H9 (cell line): ENCODE measurements around the gene UBE2D3. TPM values are rescaled to one million over a fixed set of nuclear protein-coding genes. Genes with fewer than 3 reads are reported as not detected.

Experiments used
- DNase-seq: peaks from one replicate; pipeline ENCODE4 v3.0.0-alpha.2; 2017
- H2AFZ ChIP-seq: one replicate; pipeline ENCODE4 v1.6.1; 2013; ENCODE audit warnings: mild to moderate bottlenecking, low read length, control low read depth, moderate library complexity
- H2AK5ac ChIP-seq: 2 replicates; pipeline ENCODE4 v1.6.1; 2013; ENCODE audit warnings: low read length, control low read depth, mixed read lengths; ENCODE audit not compliant: insufficient read length
- H2BK120ac ChIP-seq: one replicate; pipeline ENCODE4 v1.6.1; 2013; ENCODE audit warnings: low read depth, mild to moderate bottlenecking, low read length, control low read depth, inconsistent platforms; ENCODE audit not compliant: poor library complexity, severe bottlenecking
- H2BK12ac ChIP-seq: 2 replicates; pipeline ENCODE4 v1.6.1; 2013; ENCODE audit warnings: low read length, control low read depth, mixed read lengths, low read depth; ENCODE audit not compliant: insufficient read length
- H2BK15ac ChIP-seq: 2 replicates; pipeline ENCODE4 v1.6.1; 2013; ENCODE audit warnings: low read depth, low read length, control low read depth
- H2BK20ac ChIP-seq: one replicate; pipeline ENCODE4 v1.6.1; 2013; ENCODE audit warnings: low read depth, mild to moderate bottlenecking, low read length, control low read depth, inconsistent platforms; ENCODE audit not compliant: poor library complexity, severe bottlenecking
- H2BK5ac ChIP-seq: 2 replicates; pipeline ENCODE4 v1.6.1; 2013; ENCODE audit warnings: low read length, control low read depth, mixed read lengths; ENCODE audit not compliant: insufficient read length
- H3K14ac ChIP-seq: 2 replicates; pipeline ENCODE4 v1.6.1; 2013; ENCODE audit warnings: low read length, control low read depth; ENCODE audit not compliant: insufficient read depth
- H3K18ac ChIP-seq: 2 replicates; pipeline ENCODE4 v1.6.1; 2013; ENCODE audit warnings: low read depth, mild to moderate bottlenecking, mixed read lengths, low read length, control low read depth; ENCODE audit not compliant: insufficient read length
- H3K23ac ChIP-seq: 2 replicates; pipeline ENCODE4 v1.6.1; 2013; ENCODE audit warnings: low read length, control low read depth, mixed read lengths, low read depth; ENCODE audit not compliant: insufficient read length
- H3K23me2 ChIP-seq: 2 replicates; pipeline ENCODE4 v1.6.1; 2013; ENCODE audit warnings: low read depth, mild to moderate bottlenecking, mixed read lengths, low read length, control low read depth; ENCODE audit not compliant: insufficient read length, poor library complexity, severe bottlenecking
- H3K27ac ChIP-seq: 2 replicates; pipeline ENCODE4 v1.5.1; 2013; ENCODE audit warnings: low read length, control low read depth, mixed read lengths, low read depth; ENCODE audit not compliant: insufficient read length
- H3K27me3 ChIP-seq: 2 replicates; pipeline ENCODE4 v1.6.1; 2013; ENCODE audit warnings: low read length, control low read depth, inconsistent platforms; ENCODE audit not compliant: insufficient read depth
- H3K4ac ChIP-seq: 2 replicates; pipeline ENCODE4 v1.6.1; 2013; ENCODE audit warnings: low read depth, mild to moderate bottlenecking, control low read depth, inconsistent platforms, low read length, moderate library complexity
- H3K4me1 ChIP-seq: 2 replicates; pipeline ENCODE4 v1.6.1; 2013; ENCODE audit warnings: low read length, control low read depth, inconsistent platforms; ENCODE audit not compliant: insufficient read depth
- H3K4me2 ChIP-seq: 2 replicates; pipeline ENCODE4 v1.6.1; 2013; ENCODE audit warnings: low read length, control low read depth, mixed read lengths; ENCODE audit not compliant: insufficient read length, insufficient read depth
- H3K56ac ChIP-seq: 2 replicates; pipeline ENCODE4 v1.6.1; 2013; ENCODE audit warnings: low read depth, mild to moderate bottlenecking, mixed read lengths, low read length, control low read depth; ENCODE audit not compliant: insufficient read length
- H3K79me1 ChIP-seq: 2 replicates; pipeline ENCODE4 v1.6.1; 2013; ENCODE audit warnings: low read depth, mild to moderate bottlenecking, moderate library complexity, low read length, control low read depth, inconsistent platforms; ENCODE audit not compliant: insufficient read depth, poor library complexity, severe bottlenecking
- H3K79me2 ChIP-seq: 2 replicates; pipeline ENCODE4 v1.6.1; 2013; ENCODE audit warnings: low read length, control low read depth, inconsistent platforms; ENCODE audit not compliant: insufficient read depth
- H3K9ac ChIP-seq: 2 replicates; pipeline ENCODE4 v1.6.1; 2013; ENCODE audit warnings: low read length, control low read depth, mixed read lengths; ENCODE audit not compliant: insufficient read length; ENCODE audit errors: extremely low read depth
- H3K9me3 ChIP-seq: one replicate; pipeline ENCODE4 v1.6.1; 2013; ENCODE audit warnings: low read depth, low read length, inconsistent platforms; ENCODE audit not compliant: control insufficient read depth
- H3T11ph ChIP-seq: one replicate; pipeline ENCODE4 v1.6.1; 2013; ENCODE audit warnings: mild to moderate bottlenecking, low read length, control low read depth, inconsistent platforms
- H4K20me1 ChIP-seq: one replicate; pipeline ENCODE4 v1.6.1; 2013; ENCODE audit not compliant: control insufficient read depth, insufficient read length, insufficient read depth
- H4K5ac ChIP-seq: 2 replicates; pipeline ENCODE4 v1.6.1; 2013; ENCODE audit warnings: low read depth, mild to moderate bottlenecking, mixed read lengths, low read length, control low read depth; ENCODE audit not compliant: insufficient read length
- H4K8ac ChIP-seq: replicated peaks from 2 replicates; pipeline ENCODE4 v1.6.1; 2013; ENCODE audit warnings: low read length, control low read depth, mixed read lengths, low read depth; ENCODE audit not compliant: insufficient read length
- H4K91ac ChIP-seq: 2 replicates; pipeline ENCODE4 v1.6.1; 2013; ENCODE audit warnings: low read depth, mild to moderate bottlenecking, moderate library complexity, mixed read lengths, low read length, control low read depth; ENCODE audit not compliant: insufficient read length
- H3K27ac Mint-ChIP-seq, 3 experiments: 2 replicates in 2 of 3; 3 replicates in 1 of 3; pipeline ENCODE4 v1.8.0; 2020 to 2021; ENCODE audit warnings: mixed read lengths in 3 of 3, mild to moderate bottlenecking in 1 of 3, moderate library complexity in 1 of 3
- H3K27me3 Mint-ChIP-seq: 2 replicates; pipeline ENCODE4 v1.8.0; 2021; ENCODE audit warnings: low read depth, mild to moderate bottlenecking, moderate library complexity, mixed read lengths
- H3K36me3 Mint-ChIP-seq, 3 experiments: 2 replicates in 2 of 3; 3 replicates in 1 of 3; pipeline ENCODE4 v1.8.0; 2020 to 2021; ENCODE audit warnings: low read depth in 3 of 3, mixed read lengths in 3 of 3; ENCODE audit not compliant: insufficient read depth in 1 of 3
- H3K4me1 Mint-ChIP-seq, 2 experiments: 2 replicates each; pipeline ENCODE4 v1.8.0; 2020; ENCODE audit warnings: mixed read lengths in 2 of 2
- H3K4me3 Mint-ChIP-seq, 2 experiments: 2 replicates in 1 of 2; 3 replicates in 1 of 2; pipeline ENCODE4 v1.8.0; 2020 to 2021; ENCODE audit warnings: mild to moderate bottlenecking in 2 of 2, mixed read lengths in 2 of 2, moderate library complexity in 1 of 2
- H3K9me3 Mint-ChIP-seq, 2 experiments: 2 replicates in 1 of 2; 3 replicates in 1 of 2; pipeline ENCODE4 v1.8.0; 2020; ENCODE audit warnings: mild to moderate bottlenecking in 2 of 2, mixed read lengths in 2 of 2, moderate library complexity in 1 of 2
- WGBS: extraction: QIAGEN DNeasy Blood & Tissue Kit; methylation state at CpG from one replicate; pipeline ENCODE4 v1.1.7; 2013; ENCODE audit warnings: missing lambda C conversion rate, low lambda C conversion rate, mixed read lengths; ENCODE audit not compliant: insufficient read length; ENCODE audit errors: extremely low coverage; 5-methylcytosine and 5-hydroxymethylcytosine counted together
- total RNA-seq: library from RNA; stranded (reverse); gene quantifications from 2 replicates; pipeline ENCODE4 v1.2.1, GENCODE V29; 2021
- TF ChIP-seq, protein P1 (sequence below): fragments of 200-600 bp; sonication (generic); conservative IDR thresholded peaks from 3 replicates; pipeline ENCODE4 v1.8.0; 2021; ENCODE audit warnings: antibody characterized with exemption, mild to moderate bottlenecking

Gene UBE2D3
- total RNA-seq, 1 experiment from 2014 or later = 378 TPM

DNA sequence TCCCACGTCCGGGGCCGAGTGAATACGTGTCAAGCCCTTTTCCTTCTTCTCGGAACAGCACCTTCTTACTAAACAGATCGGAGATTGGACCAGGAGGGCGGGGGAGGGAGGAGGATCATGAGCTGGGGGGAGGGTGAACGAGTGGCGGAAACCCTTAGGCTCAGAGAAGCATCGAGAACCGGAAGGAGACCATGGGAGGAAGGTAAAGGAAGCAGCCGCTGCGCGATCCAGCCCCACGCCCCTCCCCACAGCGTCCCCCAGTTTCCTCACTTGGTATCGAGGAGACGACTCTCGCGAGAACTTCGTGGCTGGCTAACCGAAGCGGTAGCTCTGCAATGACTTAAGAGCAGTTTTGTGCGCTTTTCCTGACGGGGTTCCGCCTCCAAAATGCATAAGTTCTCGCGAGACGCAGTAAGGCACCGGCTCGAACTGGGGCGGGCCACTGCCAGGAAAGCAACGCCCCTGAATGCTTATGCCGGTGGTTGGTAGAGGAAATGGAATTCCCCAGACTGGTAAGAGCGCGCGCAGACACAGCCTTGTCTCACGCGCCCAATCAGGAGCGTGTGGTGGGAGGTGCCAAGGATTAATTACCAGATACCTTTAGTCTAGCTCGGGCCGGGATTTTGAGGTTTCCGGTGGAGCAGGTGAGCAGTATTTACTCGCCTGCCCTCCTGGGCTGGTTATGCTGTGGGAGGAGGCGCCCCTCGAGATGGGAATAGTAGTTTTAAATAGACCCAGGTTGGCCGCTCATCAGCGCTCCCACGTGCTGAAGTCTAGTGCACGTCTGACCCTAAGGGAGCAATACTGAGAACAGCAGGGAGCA, 534 bp upstream of the UBE2D3 start:
- Mint-ChIP-seq H3K4me3 (no peak overlapping the region), H3K9me3 (no peaks in the 10 kb centered on the region; a peak in 1 of 5 replicates), H3K36me3 (peaks cover 2 to 11% (median 3%) of the 10 kb centered on the region in 3 experiments; a peak in 5 of 7 replicates), H3K27ac (no peak overlapping the region; a peak in 2 of 7 replicates), H3K27me3 (no peaks in the 10 kb centered on the region), H3K4me1 (peaks cover 36 to 46% of the 10 kb centered on the region in 2 experiments)
- H3K23me2 ChIP-seq = no peaks in the 10 kb centered on the region
- peaks cover 36% of the 10 kb centered on the region; the same call in 1 of the 2 replicates for H3K79me2 ChIP-seq
- no peak overlapping the region for H2AFZ ChIP-seq
- peak overlapping the region; percentile 97 for H4K91ac ChIP-seq
- peak overlapping the region; percentile 89 for H3K27ac ChIP-seq
- no peak overlapping the region; the same call in 1 of the 2 replicates for H3K4ac ChIP-seq
- peak overlapping the region; percentile 73 for H3K4me2 ChIP-seq
- no peak overlapping the region for H2AK5ac ChIP-seq
- peak; percentile 99 for DNase-seq
- peak overlapping the region; percentile 8 for H4K8ac ChIP-seq
- no peak overlapping the region for H3K23ac ChIP-seq
- no peaks in the 10 kb centered on the region for H3K79me1 ChIP-seq
- H2BK120ac ChIP-seq = no peak overlapping the region
- H3K9me3 ChIP-seq = no peaks in the 10 kb centered on the region
- peak overlapping the region; percentile 86 for H3K18ac ChIP-seq
- no peak overlapping the region for H3T11ph ChIP-seq
- no CpG with 5 or more reads among the region's 50 CpGs for WGBS
- H3K56ac ChIP-seq = peak overlapping the region; percentile 76
- no peaks in the 10 kb centered on the region for H3K27me3 ChIP-seq
- peak overlapping the region; percentile 43 for H2BK5ac ChIP-seq
- H3K14ac ChIP-seq = peak overlapping the region; percentile 99
- H2BK15ac ChIP-seq = no peak overlapping the region
- TF ChIP-seq, protein P1, sequence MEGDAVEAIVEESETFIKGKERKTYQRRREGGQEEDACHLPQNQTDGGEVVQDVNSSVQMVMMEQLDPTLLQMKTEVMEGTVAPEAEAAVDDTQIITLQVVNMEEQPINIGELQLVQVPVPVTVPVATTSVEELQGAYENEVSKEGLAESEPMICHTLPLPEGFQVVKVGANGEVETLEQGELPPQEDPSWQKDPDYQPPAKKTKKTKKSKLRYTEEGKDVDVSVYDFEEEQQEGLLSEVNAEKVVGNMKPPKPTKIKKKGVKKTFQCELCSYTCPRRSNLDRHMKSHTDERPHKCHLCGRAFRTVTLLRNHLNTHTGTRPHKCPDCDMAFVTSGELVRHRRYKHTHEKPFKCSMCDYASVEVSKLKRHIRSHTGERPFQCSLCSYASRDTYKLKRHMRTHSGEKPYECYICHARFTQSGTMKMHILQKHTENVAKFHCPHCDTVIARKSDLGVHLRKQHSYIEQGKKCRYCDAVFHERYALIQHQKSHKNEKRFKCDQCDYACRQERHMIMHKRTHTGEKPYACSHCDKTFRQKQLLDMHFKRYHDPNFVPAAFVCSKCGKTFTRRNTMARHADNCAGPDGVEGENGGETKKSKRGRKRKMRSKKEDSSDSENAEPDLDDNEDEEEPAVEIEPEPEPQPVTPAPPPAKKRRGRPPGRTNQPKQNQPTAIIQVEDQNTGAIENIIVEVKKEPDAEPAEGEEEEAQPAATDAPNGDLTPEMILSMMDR = no peak
- H3K9ac ChIP-seq = peak overlapping the region; percentile 93
- H2BK12ac ChIP-seq = no peak overlapping the region
- H2BK20ac ChIP-seq = no peak overlapping the region
- H3K4me1 ChIP-seq = no peaks in the 10 kb centered on the region; the same call in 1 of the 2 replicates
- peaks cover 2% of the 10 kb centered on the region for H4K20me1 ChIP-seq
- peak overlapping the region; percentile 21 for H4K5ac ChIP-seq
